Type B pancreatic cell (in vitro differentiated cells): ENCODE data around the gene UQCRHL. TPM values are rescaled to one million over a fixed set of nuclear protein-coding genes. Genes with fewer than 3 reads are reported as not detected.

Source experiments
- total RNA-seq: library from RNA; stranded (reverse); gene quantifications from 2 replicates; pipeline ENCODE4 v1.2.1, GENCODE V29; 2021; ENCODE audit warnings: low replicate concordance

Gene UQCRHL
- total RNA-seq, 1 donor from 2014 or later, result 2.3 TPM

Other genes with a start within 250 kb of the UQCRHL start
- gene AGMAT, start 222.6 kb downstream of the UQCRHL start, total RNA-seq, result 5.4 and 7.2 TPM in 2 replicates
- gene DDI2, start 190.2 kb downstream of the UQCRHL start, total RNA-seq, result 38.7 and 53.9 TPM in 2 replicates
- 54.9 and 57.5 TPM in 2 replicates for gene PLEKHM2, start 123.3 kb downstream of the UQCRHL start, total RNA-seq
- 2.4 and 3.8 TPM in 2 replicates for gene SLC25A34, start 71.4 kb downstream of the UQCRHL start, total RNA-seq
- 1.1 TPM in 2 replicates for gene TMEM82, start 65.2 kb downstream of the UQCRHL start, total RNA-seq
- gene FBLIM1, start 48.9 kb downstream of the UQCRHL start, total RNA-seq, result 78.3 and 182 TPM in 2 replicates
- gene SPEN, start 40.1 kb upstream of the UQCRHL start, total RNA-seq, result 66.5 and 79.4 TPM in 2 replicates
- gene ZBTB17, start 168.5 kb upstream of the UQCRHL start, total RNA-seq, result 27.8 and 42.2 TPM in 2 replicates
- gene SRARP, start 196.6 kb upstream of the UQCRHL start, total RNA-seq, result not detected in 2 replicates
- 0.48 and 0.64 TPM in 2 replicates for gene HSPB7, start 210.4 kb upstream of the UQCRHL start, total RNA-seq
- gene CLCNKA, start 214.4 kb upstream of the UQCRHL start, total RNA-seq, result 0.38 and 1.6 TPM in 2 replicates
- gene CLCNKB, start 236.1 kb upstream of the UQCRHL start, total RNA-seq, result 0.95 and 1.6 TPM in 2 replicates